SJSA1 (cell line): ENCODE measurements around the gene BSND. TPM values are rescaled to one million over a fixed set of nuclear protein-coding genes. Genes with fewer than 3 reads are reported as not detected.
"Not testable (repeated sequence)": the region's sequence is repeated elsewhere in the genome, so short reads cannot be mapped to it uniquely, and the experiment has no call there.

Source experiments
- DNase-seq, 2 experiments: peaks; one replicate each; pipeline ENCODE4 v3.0.0-alpha.2; 2015 to 2020; ENCODE audit warnings: low spot score in 2 of 2, low read depth in 1 of 2
- H3K27ac ChIP-seq: fragments of 250-450 bp; sonication (Bioruptor Pico); 2 replicates; pipeline ENCODE4 v1.5.1; 2020; ENCODE audit warnings: mild to moderate bottlenecking, moderate library complexity
- H3K27me3 ChIP-seq: fragments of 250-450 bp; sonication (Bioruptor Pico); replicated peaks from 2 replicates; pipeline ENCODE4 v1.5.1; 2020; ENCODE audit warnings: mild to moderate bottlenecking, moderate library complexity
- H3K36me3 ChIP-seq: fragments of 250-450 bp; sonication (Bioruptor Pico); 2 replicates; pipeline ENCODE4 v1.5.1; 2020; ENCODE audit warnings: mild to moderate bottlenecking
- H3K4me1 ChIP-seq: fragments of 250-450 bp; sonication (Bioruptor Pico); replicated peaks from 2 replicates; pipeline ENCODE4 v1.6.1; 2021; ENCODE audit warnings: mild to moderate bottlenecking
- H3K4me3 ChIP-seq: fragments of 250-450 bp; sonication (Bioruptor Pico); 2 replicates; pipeline ENCODE4 v1.5.1; 2020; ENCODE audit warnings: mild to moderate bottlenecking
- H3K9me3 ChIP-seq: fragments of 250-450 bp; sonication (Bioruptor Pico); replicated peaks from 2 replicates; pipeline ENCODE4 v1.5.1; 2020; ENCODE audit warnings: mild to moderate bottlenecking
- total RNA-seq: library from RNA; depleted of rRNA; stranded (reverse); fragments of >200 nt; shearing (Covaris generic); gene quantifications from 2 replicates; pipeline ENCODE4 v1.2.3, GENCODE V29; 2014

The BSND gene
- total RNA-seq, 1 experiment from 2014 or later, result not detected

DNA sequence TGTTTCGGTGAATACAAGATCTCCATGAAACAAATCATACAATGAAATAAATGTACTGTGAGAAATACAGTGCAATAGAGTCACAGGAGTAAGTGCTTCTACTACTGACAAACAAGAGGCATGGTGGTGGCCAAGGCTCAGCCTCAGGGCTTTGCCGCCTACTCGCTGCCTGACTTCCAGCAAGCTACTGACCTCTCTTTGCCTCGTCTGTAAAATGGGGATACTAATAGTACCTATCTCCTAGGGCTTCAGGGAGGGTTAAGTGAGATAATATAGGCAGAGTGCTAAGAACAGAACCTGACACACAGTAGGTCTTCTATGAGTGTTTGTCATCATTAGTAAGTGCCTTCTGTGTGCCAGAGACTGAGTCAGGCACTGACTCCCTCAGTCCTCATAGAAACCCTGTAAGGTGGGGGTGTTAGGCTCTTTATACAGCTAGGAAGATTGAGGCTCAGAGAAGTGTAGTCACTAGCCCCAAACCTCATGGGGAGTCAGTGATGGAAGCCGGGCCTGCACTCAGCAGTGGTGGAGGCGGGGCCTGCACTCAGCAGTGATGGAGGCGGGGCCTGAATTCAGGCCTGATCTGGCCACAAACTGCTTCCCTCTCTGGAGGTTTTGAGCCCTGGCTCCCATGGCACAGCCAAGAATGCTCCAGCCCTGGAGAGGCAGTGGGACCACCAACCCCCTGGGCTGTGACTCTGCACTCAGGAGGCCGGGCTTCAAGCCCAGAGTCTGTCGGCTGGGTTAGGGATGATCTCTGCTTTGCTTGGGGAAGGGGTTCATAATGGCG is 6.8 kb downstream of the BSND start:
- Histone ChIP-seq H3K27me3 (no peaks in the 10 kb centered on the region), H3K4me3 (no peak overlapping the region), H3K36me3 (no peaks in the 10 kb centered on the region), H3K27ac (no peak overlapping the region), H3K9me3 (no peaks in the 10 kb centered on the region), H3K4me1 (peaks cover 18% of the 10 kb centered on the region)
- no peak for DNase-seq

- Histone ChIP-seq H3K4me3 (no peak overlapping the region), H3K27ac (no peak overlapping the region), H3K27me3 (no peaks in the 10 kb centered on the region), H3K9me3 (no peaks in the 10 kb centered on the region), H3K36me3 (no peaks in the 10 kb centered on the region), H3K4me1 (peaks cover 18% of the 10 kb centered on the region)
- DNase-seq, result no peak
Observed at GRCh38 chr1:55006931-55007330, 8.2 kb downstream of the BSND start.

GRCh38 chr1:55007625-55008024 is 8.9 kb downstream of the BSND start:
- no peaks in the 10 kb centered on the region for H3K36me3 ChIP-seq
- H3K27me3 ChIP-seq, result no peaks in the 10 kb centered on the region
- H3K4me3 ChIP-seq, result no peak overlapping the region
- H3K4me1 ChIP-seq, result peaks cover 18% of the 10 kb centered on the region
- no peaks in the 10 kb centered on the region for H3K9me3 ChIP-seq
- peak in 1 of 2 experiments; percentile 24 for DNase-seq
- H3K27ac ChIP-seq, result 0 out of 2 replicates have a peak overlapping the region, but pooled peaks have one; percentile 27

GRCh38 chr1:55010194-55010886 is 11.6 kb downstream of the BSND start:
- no peaks in the 10 kb centered on the region for H3K9me3 ChIP-seq
- no peak for DNase-seq
- H3K4me3 ChIP-seq, result no peak overlapping the region

DNA sequence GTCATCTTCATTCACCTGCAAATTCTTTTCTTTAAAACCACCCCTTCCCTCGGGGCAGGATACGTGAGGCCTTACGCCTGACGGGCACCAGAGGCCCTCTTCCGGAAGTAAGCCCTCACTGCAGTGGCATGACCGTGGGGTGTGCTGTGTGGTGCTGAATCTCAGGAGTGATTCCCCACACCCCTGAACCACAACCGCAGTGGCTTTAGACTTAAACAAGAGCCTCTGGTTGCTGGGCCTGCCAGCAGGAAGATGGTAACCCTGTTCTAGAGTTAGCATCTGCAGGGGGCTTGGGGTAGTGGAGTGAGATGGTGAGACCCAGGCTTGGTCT is 12.1 kb downstream of the BSND start:
- H3K27me3 ChIP-seq, result no peaks in the 10 kb centered on the region
- H3K27ac ChIP-seq, result no peak overlapping the region
- H3K9me3 ChIP-seq, result no peaks in the 10 kb centered on the region
- no peaks in the 10 kb centered on the region for H3K36me3 ChIP-seq
- H3K4me3 ChIP-seq, result no peak overlapping the region
- DNase-seq, result no peak
- H3K4me1 ChIP-seq, result peaks cover 18% of the 10 kb centered on the region

More at GRCh38 chr1:55010194-55010886, 11.6 kb downstream of the BSND start:
- Histone ChIP-seq H3K27me3 (no peaks in the 10 kb centered on the region), H3K36me3 (no peaks in the 10 kb centered on the region), H3K27ac (no peak overlapping the region), H3K4me1 (peaks cover 18% of the 10 kb centered on the region)

DNA sequence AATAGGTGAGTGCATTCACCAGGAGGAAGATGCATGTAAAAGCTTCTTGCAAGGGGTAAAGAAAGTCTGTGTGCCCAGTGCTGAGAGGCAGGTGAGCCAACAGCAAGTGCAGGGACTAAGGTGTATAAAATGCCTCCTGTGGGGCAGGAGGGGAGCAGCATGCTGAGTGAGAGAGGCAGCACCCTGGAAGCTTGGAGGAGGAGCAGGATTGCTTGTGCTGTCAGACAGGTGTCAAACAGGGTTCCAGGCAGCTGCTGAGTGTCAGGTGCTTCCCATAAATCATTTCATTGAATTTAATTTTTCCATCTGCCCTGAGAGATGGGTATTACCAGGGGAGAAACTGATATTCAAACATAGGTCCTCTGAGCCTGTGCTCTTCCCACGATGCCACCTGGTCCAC is 13.9 kb downstream of the BSND start:
- H3K9me3 ChIP-seq, result no peaks in the 10 kb centered on the region
- DNase-seq, result no peak
- H3K4me1 ChIP-seq, result peaks cover 8% of the 10 kb centered on the region
- no peaks in the 10 kb centered on the region for H3K27me3 ChIP-seq
- no peaks in the 10 kb centered on the region for H3K36me3 ChIP-seq
- no peak overlapping the region for H3K4me3 ChIP-seq
- H3K27ac ChIP-seq, result no peak overlapping the region

DNA sequence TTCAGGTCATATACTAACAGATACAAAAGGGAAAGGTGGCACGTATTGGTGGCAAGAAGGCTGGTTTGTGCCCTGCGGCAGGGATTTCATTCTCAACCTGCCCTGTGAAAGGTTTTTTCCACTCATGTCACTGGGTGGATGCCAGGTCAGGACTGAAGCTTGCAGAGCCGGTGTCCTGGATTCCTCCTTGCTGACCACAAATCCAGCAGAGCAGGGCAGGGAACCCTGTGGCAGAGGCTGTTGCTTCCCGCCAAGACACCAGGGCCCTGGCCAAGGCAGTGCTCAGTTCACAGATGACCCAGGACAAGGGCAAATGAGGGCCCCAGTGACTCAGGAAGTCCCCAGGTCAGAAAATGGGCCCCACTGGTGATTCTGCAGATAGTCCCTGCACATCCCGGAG is 16.4 kb downstream of the BSND start:
- H3K9me3 ChIP-seq, result no peaks in the 10 kb centered on the region
- no peak overlapping the region for H3K27ac ChIP-seq
- no peak overlapping the region for H3K4me3 ChIP-seq
- no peaks in the 10 kb centered on the region for H3K4me1 ChIP-seq
- H3K36me3 ChIP-seq, result no peaks in the 10 kb centered on the region
- DNase-seq, result no peak
- no peaks in the 10 kb centered on the region for H3K27me3 ChIP-seq

DNA sequence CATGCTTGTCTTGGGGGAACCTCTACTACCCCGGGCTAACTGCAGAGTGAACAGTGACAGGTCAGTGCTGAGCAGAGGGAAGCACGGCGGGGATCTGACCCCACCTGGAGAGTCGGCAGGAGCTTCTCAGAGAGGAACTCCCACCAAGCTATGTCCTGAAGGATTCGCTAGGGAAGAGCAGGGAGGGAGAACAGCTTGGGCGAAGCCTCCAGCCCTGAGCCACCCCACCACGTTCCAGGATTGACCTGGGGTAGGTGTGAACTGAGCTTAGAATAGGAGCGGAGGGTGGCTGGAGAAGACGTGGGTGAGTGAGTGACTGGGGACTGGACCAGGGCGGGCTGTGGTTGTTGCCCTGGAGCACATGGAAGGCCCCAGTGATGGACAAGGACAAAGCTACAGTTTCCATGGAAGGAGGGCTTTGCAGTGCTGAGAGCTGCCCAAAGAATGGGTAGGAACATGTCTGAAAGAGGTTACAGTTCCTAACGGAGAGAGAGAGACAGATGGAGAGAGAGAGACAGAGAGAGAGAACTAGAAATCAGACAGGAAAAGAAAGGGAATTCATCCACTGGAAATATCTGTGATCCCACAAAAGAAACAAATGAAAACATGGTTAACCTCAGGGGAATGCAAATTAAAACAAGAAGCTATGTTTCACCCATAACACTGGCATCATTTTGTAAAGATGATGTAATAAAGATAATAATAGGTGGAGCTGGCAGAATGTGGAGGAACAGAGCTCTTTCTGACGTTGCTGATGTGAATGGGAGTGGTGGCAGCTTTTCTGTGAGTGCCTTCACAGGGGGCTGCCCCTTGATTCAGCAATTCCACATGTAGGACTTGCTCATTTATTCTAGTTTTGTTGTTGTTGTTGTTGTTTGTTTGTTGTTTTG is 17.2 kb downstream of the BSND start:
- H3K36me3 ChIP-seq, result no peaks in the 10 kb centered on the region
- H3K4me3 ChIP-seq, result no peak overlapping the region
- H3K9me3 ChIP-seq, result no peaks in the 10 kb centered on the region
- H3K27me3 ChIP-seq, result no peaks in the 10 kb centered on the region
- no peak overlapping the region for H3K27ac ChIP-seq
- no peak for DNase-seq
- no peaks in the 10 kb centered on the region for H3K4me1 ChIP-seq

- H3K4me1 ChIP-seq, result no peaks in the 10 kb centered on the region
- no peak overlapping the region for H3K4me3 ChIP-seq
- H3K27ac ChIP-seq, result no peak overlapping the region
- no peaks in the 10 kb centered on the region for H3K36me3 ChIP-seq
- no peaks in the 10 kb centered on the region for H3K27me3 ChIP-seq
- DNase-seq, result no peak
- no peaks in the 10 kb centered on the region for H3K9me3 ChIP-seq
Observed at GRCh38 chr1:55018395-55018794, 19.7 kb downstream of the BSND start.

GRCh38 chr1:55021942-55022546 is 23.3 kb downstream of the BSND start:
- Histone ChIP-seq H3K27ac (no peak overlapping the region), H3K27me3 (no peaks in the 10 kb centered on the region), H3K4me1 (no peaks in the 10 kb centered on the region), H3K4me3 (no peak overlapping the region), H3K36me3 (no peaks in the 10 kb centered on the region), H3K9me3 (no peaks in the 10 kb centered on the region)
- peak; percentile 64 to 88 for DNase-seq

GRCh38 chr1:55024163-55024562 is 25.4 kb downstream of the BSND start:
- H3K4me3 ChIP-seq, DNase-seq, H3K9me3 ChIP-seq, H3K4me1 ChIP-seq, H3K27ac ChIP-seq, H3K27me3 ChIP-seq, H3K36me3 ChIP-seq: not testable (repeated sequence)

DNA sequence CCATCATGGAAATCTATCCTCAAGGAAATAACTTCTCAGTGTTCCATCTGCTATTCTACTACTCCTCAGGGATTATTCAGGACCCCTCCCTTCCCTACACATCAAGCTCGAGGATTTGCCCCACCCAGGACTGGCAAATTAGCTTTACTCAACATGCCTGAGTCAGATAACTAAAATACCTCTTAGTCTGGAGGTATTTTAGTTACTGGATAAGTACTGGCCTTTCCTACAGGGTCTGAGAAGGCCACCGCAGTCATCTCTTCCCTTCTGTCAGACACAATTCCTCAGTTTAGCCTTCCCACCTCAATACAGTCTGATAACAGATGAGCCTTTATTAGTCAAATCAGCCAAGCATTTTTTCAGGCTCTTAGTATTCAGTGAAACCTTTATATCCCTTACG is 27.9 kb downstream of the BSND start:
- not testable (repeated sequence) for DNase-seq, H3K4me3 ChIP-seq, H3K27ac ChIP-seq, H3K27me3 ChIP-seq, H3K9me3 ChIP-seq, H3K36me3 ChIP-seq, H3K4me1 ChIP-seq

DNA sequence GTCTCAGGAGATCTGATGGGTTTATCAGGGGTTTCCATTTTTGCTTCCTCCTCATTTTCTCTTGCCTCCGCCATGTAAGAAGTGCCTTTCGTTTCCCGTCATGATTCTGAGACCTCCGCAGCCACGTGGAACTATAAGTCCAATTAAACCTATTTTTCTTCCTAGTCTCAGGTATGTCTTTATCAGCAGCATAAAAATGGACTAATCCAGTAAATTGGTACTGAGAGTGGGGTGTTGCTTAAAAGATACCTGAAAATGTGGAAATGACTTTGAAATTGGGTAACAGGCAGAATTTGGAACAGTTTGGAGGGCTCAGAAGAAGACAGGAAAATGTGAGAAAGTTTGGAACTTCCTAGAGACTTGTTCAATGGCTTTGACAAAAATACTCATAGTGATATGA is 32.4 kb downstream of the BSND start:
- DNase-seq, H3K4me3 ChIP-seq, H3K4me1 ChIP-seq, H3K9me3 ChIP-seq, H3K36me3 ChIP-seq, H3K27ac ChIP-seq: not testable (repeated sequence)
- H3K27me3 ChIP-seq, result peaks cover 22% of the 10 kb centered on the region
